DMS 273 treated with DMSO at 0.1 percent for 48 hours (cell line): Measurements from ENCODE around the gene NPFFR1.
"Not testable (repeated sequence)": the region's sequence is repeated elsewhere in the genome, so short reads cannot be mapped to it uniquely, and the experiment has no call there.

Experiments used
- DNase-seq: peaks from one replicate; lab custom pipeline; 2025; lab: John Stamatoyannopoulos, UW

Gene NPFFR1

GRCh38 chr10:70285476-70285831, 1.6 kb upstream of the NPFFR1 start:
- DNase-seq, result no peak

GRCh38 chr10:70284542-70285475, 1.0 kb upstream of the NPFFR1 start:
- DNase-seq, result no peak

DNA sequence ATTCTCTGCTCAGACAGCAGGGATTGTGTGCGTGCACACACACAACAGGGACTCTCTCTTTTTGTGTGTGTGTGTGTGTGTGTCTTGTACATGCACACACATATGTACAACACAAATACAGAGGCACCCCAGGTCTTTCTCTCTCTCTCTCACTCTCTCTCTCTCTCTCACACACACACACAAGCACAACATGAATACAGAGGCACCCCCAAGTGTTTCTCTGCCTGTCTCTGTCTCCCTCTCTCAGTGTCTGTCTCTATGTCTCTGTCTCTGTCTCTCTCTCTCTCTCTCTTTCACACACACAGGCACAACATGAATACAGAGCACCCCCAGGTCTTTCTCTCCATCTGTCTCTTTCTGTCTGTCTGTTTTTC, 746 bp downstream of the NPFFR1 start:
- DNase-seq, result no peak

GRCh38 chr10:70281609-70282008, 2.2 kb downstream of the NPFFR1 start:
- no peak for DNase-seq

GRCh38 chr10:70280099-70280498, 3.7 kb downstream of the NPFFR1 start:
- DNase-seq, result no peak

- no peak for DNase-seq
Measured at GRCh38 chr10:70277396-70278030, 6.3 kb downstream of the NPFFR1 start.

- DNase-seq, result no peak
Measured at GRCh38 chr10:70274643-70275042, 9.2 kb downstream of the NPFFR1 start.

GRCh38 chr10:70272925-70273316, 10.9 kb downstream of the NPFFR1 start:
- DNase-seq, result no peak

- DNase-seq, result no peak
Measured at GRCh38 chr10:70271996-70272924, 11.5 kb downstream of the NPFFR1 start.

GRCh38 chr10:70270952-70271351, 12.9 kb downstream of the NPFFR1 start:
- no peak for DNase-seq

GRCh38 chr10:70269741-70270140, 14.1 kb downstream of the NPFFR1 start:
- DNase-seq, result no peak

GRCh38 chr10:70268376-70268775, 15.4 kb downstream of the NPFFR1 start:
- no peak for DNase-seq

DNA sequence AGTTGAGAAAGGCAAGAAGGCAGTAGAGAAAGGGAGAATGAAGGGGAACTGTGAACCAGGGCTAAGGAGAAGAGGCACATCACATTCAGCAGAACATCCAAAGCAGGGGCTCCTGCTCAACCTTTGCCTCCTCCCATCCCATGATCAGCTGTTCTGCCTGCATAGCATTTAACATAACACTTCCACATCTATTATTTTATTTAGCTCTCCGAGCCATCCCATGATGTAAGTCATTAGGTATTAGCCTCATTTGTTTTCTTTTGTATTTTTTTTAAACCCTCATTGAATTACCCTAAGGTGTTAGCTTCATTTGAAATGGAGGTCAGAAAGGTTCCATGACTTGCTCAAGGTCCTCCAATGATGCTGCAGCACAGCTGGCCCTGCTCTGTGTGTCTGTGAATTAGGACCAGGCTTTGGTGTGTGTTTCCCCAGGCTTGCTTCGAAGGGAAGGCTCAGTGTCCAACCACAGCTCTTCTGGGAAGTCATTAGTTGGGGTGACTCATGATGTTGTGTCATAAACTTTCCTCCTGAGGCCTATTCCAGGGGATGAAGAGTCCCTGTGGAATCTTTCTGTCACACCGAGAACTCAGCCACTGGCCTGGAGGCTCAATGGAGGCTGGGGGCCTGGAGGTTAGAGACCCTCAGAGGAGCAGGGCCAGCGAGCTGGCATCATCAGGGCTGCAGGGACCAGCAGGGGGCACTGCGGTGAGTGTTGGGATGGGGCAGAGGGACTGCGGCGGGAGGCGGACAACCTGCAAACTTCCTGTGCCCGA, 16.5 kb downstream of the NPFFR1 start:
- DNase-seq, result no peak

- no peak for DNase-seq
Measured at GRCh38 chr10:70266701-70267100, 17.1 kb downstream of the NPFFR1 start.

GRCh38 chr10:70266056-70266455, 17.7 kb downstream of the NPFFR1 start:
- DNase-seq, result no peak

GRCh38 chr10:70265032-70265689, 18.6 kb downstream of the NPFFR1 start:
- DNase-seq, result no peak

- no peak for DNase-seq
Measured at GRCh38 chr10:70260734-70261133, 23.1 kb downstream of the NPFFR1 start.

- DNase-seq, result no peak
Measured at GRCh38 chr10:70260259-70260658, 23.5 kb downstream of the NPFFR1 start.

GRCh38 chr10:70258216-70258615, 25.6 kb downstream of the NPFFR1 start:
- no peak for DNase-seq

- DNase-seq, result not testable (repeated sequence)
Measured at GRCh38 chr10:70257816-70258215, 26.0 kb downstream of the NPFFR1 start.

DNA sequence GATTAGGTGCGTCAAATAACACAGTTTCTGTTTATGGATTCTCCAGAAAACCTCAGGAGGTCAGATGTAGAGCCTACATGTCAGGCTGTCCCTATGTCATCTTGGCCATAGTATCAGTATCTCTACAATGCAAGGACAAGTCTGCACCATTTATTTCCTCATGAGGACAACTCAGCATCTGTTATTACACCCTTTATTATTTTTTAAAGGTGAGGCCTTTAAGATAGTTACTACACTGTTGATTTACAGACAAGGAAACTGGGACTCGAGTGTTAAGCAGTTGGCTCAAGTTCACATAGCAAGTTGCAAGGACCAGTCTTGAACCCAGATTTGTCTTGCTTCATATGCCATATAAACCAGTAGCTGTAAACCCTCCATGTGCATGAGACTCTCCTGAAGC, 27.3 kb downstream of the NPFFR1 start:
- DNase-seq, result no peak
